ENCODE results near the gene CDHR5. TPM values are rescaled to one million over a fixed set of nuclear protein-coding genes. Genes with fewer than 3 reads are reported as not detected.
A peak's percentile ranks its signal among the peaks of the same experiment; 100 is the strongest.

The CDHR5 gene
- 763 TPM for polyA plus RNA-seq
- long read RNA-seq, donor 1, transcript CDHR5-203 (15 exons, 3,489 nt), result major isoform, 23 of 226 reads
- long read RNA-seq, donor 1, partial matches to known transcripts, result 182 of 226 reads
- long read RNA-seq, donor 1, other reads (novel, unspliced or antisense), result 18 of 226 reads
- long read RNA-seq, donor 2, transcript CDHR5-201 (14 exons, 2,318 nt), result minor isoform, 7 of 360 reads
- long read RNA-seq, donor 2, transcript CDHR5-203 (15 exons, 3,489 nt), result major isoform, 26 of 360 reads
- long read RNA-seq, donor 2, partial matches to known transcripts, result 280 of 360 reads
- long read RNA-seq, donor 2, other reads (novel, unspliced or antisense), result 47 of 360 reads
- long read RNA-seq, donor 3, result 0 reads
- long read RNA-seq, donor 4, partial matches to known transcripts, result 58 of 65 reads
- long read RNA-seq, donor 4, other reads (novel, unspliced or antisense), result 0 of 65 reads
- long read RNA-seq, donor 5, transcript CDHR5-203 (15 exons, 3,489 nt), result major isoform, 14 of 105 reads
- long read RNA-seq, donor 5, transcript CDHR5-201 (14 exons, 2,318 nt), result minor isoform, 9 of 105 reads
- long read RNA-seq, donor 5, partial matches to known transcripts, result 68 of 105 reads
- long read RNA-seq, donor 5, other reads (novel, unspliced or antisense), result 14 of 105 reads
- long read RNA-seq, donor 6, transcript CDHR5-201 (14 exons, 2,318 nt), result minor isoform, 7 of 457 reads
- long read RNA-seq, donor 6, transcript CDHR5-203 (15 exons, 3,489 nt), result major isoform, 19 of 457 reads
- long read RNA-seq, donor 6, partial matches to known transcripts, result 412 of 457 reads
- long read RNA-seq, donor 6, other reads (novel, unspliced or antisense), result 19 of 457 reads
- long read RNA-seq, donor 7, partial matches to known transcripts, result 78 of 81 reads
- long read RNA-seq, donor 7, other reads (novel, unspliced or antisense), result 0 of 81 reads
- long read RNA-seq, donor 8, transcript CDHR5-203 (15 exons, 3,489 nt), result major isoform, 24 of 429 reads
- long read RNA-seq, donor 8, transcript CDHR5-201 (14 exons, 2,318 nt), result minor isoform, 6 of 429 reads
- long read RNA-seq, donor 8, partial matches to known transcripts, result 357 of 429 reads
- long read RNA-seq, donor 8, other reads (novel, unspliced or antisense), result 42 of 429 reads
- long read RNA-seq, donor 9, transcript CDHR5-201 (14 exons, 2,318 nt), result major isoform, 13 of 267 reads
- long read RNA-seq, donor 9, transcript CDHR5-203 (15 exons, 3,489 nt), result minor isoform, 9 of 267 reads
- long read RNA-seq, donor 9, partial matches to known transcripts, result 234 of 267 reads
- long read RNA-seq, donor 9, other reads (novel, unspliced or antisense), result 11 of 267 reads
- long read RNA-seq, donor 10, transcript CDHR5-201 (14 exons, 2,318 nt), result minor isoform, 13 of 472 reads
- long read RNA-seq, donor 10, transcript CDHR5-203 (15 exons, 3,489 nt), result major isoform, 30 of 472 reads
- long read RNA-seq, donor 10, partial matches to known transcripts, result 413 of 472 reads
- long read RNA-seq, donor 10, other reads (novel, unspliced or antisense), result 16 of 472 reads
- long read RNA-seq, donor 11, transcript CDHR5-203 (15 exons, 3,489 nt), result major isoform, 12 of 147 reads
- long read RNA-seq, donor 11, transcript CDHR5-201 (14 exons, 2,318 nt), result minor isoform, 7 of 147 reads
- long read RNA-seq, donor 11, partial matches to known transcripts, result 122 of 147 reads
- long read RNA-seq, donor 11, other reads (novel, unspliced or antisense), result 6 of 147 reads

- WGBS (ENCODE audit: insufficient coverage, low lambda C conversion rate), result no CpG with 5 or more reads among the region's 33 CpGs
- Histone ChIP-seq H3K9me3 (ENCODE audit: control insufficient read depth, low read depth, low read length) (peaks cover 11% of the 10 kb centered on the region), H3K27ac (ENCODE audit: low read length) (peak within 1 kb of the TSS; percentile 96), H3K27me3 (ENCODE audit: control insufficient read depth, insufficient read depth, low read length) (peaks cover 6% of the 10 kb centered on the region), H3K4me1 (ENCODE audit: control insufficient read depth, insufficient read depth, low read length) (peaks cover 28% of the 10 kb centered on the region), H3K4me3 (ENCODE audit: low read length) (peak within 1 kb of the TSS; percentile 73), H3K36me3 (ENCODE audit: control insufficient read depth, insufficient read depth, low read length) (peaks cover 26% of the 10 kb centered on the region)
- DNase-seq, result peak; percentile 95 to 97
Observed at GRCh38 chr11:624705-625635, at the start of gene CDHR5. Gene CDHR5, minus strand, starts transcription at chr11:624955. Its CDS starts 53 bp downstream, at chr11:624902.

DNA sequence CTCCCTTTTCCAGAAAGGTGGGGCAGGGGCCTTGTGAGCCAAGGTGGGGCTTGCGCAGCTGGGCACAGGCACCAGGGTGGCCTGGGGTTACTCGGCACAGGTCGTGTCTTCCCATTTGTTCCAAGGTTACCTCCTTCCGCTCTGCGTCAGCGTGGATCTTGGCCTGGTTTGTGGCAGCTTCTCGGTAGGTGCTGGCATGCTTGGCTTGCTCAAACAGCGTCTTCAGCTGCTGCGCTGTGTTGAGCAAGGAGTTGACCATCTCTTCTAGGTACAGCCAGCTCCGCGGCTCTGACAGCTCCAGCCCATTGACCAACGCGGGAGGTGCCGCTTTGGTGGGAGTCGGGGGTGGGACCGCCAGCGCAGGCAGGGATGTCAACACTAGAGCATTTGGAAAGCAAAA is 49.7 kb upstream of the CDHR5 start:
- no peak for DNase-seq
- H3K27ac ChIP-seq (ENCODE audit: low read length), result no peak overlapping the region
- H3K4me1 ChIP-seq (ENCODE audit: control insufficient read depth, insufficient read depth, low read length), result no peaks in the 10 kb centered on the region
- no peak overlapping the region for H3K4me3 ChIP-seq (ENCODE audit: low read length)
- H3K36me3 ChIP-seq (ENCODE audit: control insufficient read depth, insufficient read depth, low read length), result peaks cover 41% of the 10 kb centered on the region
- no peaks in the 10 kb centered on the region for H3K27me3 ChIP-seq (ENCODE audit: control insufficient read depth, insufficient read depth, low read length)
- WGBS (ENCODE audit: insufficient coverage, low lambda C conversion rate), result no CpG with 5 or more reads among the region's 17 CpGs
- no peaks in the 10 kb centered on the region for H3K9me3 ChIP-seq (ENCODE audit: control insufficient read depth, low read depth, low read length)

DNA sequence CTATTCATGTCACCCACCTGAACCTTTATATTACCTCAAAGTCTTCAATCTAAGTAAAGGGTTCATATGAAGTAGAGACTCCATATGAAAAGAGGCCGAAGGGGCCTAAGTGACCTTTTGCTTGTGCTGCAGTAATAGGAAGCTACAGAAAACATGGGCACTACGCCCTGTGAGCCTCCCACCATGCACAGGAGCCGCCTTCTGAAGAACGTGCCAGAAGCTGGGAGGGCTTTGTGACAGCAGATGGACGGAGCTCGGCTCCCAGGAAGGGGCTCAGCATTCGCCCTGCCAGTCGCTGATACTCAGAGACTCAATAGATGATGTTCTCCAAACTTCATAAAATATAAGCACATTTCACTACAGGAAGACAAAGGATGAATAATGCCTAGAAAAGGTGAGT is 49.1 kb upstream of the CDHR5 start:
- H3K27me3 ChIP-seq (ENCODE audit: control insufficient read depth, insufficient read depth, low read length), result no peaks in the 10 kb centered on the region
- no peak overlapping the region for H3K4me3 ChIP-seq (ENCODE audit: low read length)
- WGBS (ENCODE audit: insufficient coverage, low lambda C conversion rate), result 100% methylated on average over 2 of the region's 8 CpGs

DNA sequence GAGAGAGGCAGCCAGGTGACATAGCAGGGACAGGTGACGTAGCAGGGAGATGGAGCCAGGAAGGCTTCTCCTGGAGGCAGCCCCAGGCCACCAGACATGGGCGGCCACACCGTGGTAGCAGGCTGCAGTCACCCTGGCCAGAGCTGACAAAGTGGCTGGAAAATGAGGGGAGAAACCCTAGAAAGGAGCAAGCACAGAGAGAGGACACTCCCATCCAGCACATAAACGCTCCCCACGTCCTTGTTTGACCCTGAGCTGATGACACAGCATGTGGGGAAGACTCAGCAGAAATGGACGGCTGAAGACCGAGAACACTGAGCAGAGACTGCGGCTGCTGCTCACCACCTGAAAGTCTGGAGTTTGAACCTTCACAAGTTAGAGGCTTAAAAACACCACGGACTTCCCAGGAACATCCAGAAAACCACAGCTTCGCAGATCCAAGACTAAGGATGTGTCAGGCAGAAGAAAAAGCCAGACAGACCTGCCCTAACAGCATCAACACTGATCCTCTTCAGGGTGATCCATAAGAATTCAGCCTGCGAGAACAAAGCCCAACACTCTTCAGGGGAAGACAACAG is 41.0 kb upstream of the CDHR5 start:
- Histone ChIP-seq H3K9me3 (ENCODE audit: control insufficient read depth, low read depth, low read length) (no peaks in the 10 kb centered on the region), H3K4me1 (ENCODE audit: control insufficient read depth, insufficient read depth, low read length) (no peaks in the 10 kb centered on the region), H3K4me3 (ENCODE audit: low read length) (no peak overlapping the region), H3K27me3 (ENCODE audit: control insufficient read depth, insufficient read depth, low read length) (no peaks in the 10 kb centered on the region), H3K36me3 (ENCODE audit: control insufficient read depth, insufficient read depth, low read length) (peaks cover 22% of the 10 kb centered on the region), H3K27ac (ENCODE audit: low read length) (no peak overlapping the region)
- WGBS (ENCODE audit: insufficient coverage, low lambda C conversion rate), result 100% methylated on average over 2 of the region's 11 CpGs
- no peak for DNase-seq

More for the DNA sequence above, 49.1 kb upstream of the CDHR5 start:
- Histone ChIP-seq H3K4me1 (ENCODE audit: control insufficient read depth, insufficient read depth, low read length) (no peaks in the 10 kb centered on the region), H3K9me3 (ENCODE audit: control insufficient read depth, low read depth, low read length) (no peaks in the 10 kb centered on the region), H3K27ac (ENCODE audit: low read length) (no peak overlapping the region), H3K36me3 (ENCODE audit: control insufficient read depth, insufficient read depth, low read length) (peaks cover 37% of the 10 kb centered on the region)
- no peak for DNase-seq

GRCh38 chr11:665062-665703 is 40.4 kb upstream of the CDHR5 start:
- Histone ChIP-seq H3K9me3 (ENCODE audit: control insufficient read depth, low read depth, low read length) (no peaks in the 10 kb centered on the region), H3K36me3 (ENCODE audit: control insufficient read depth, insufficient read depth, low read length) (peaks cover 25% of the 10 kb centered on the region), H3K27ac (ENCODE audit: low read length) (no peak overlapping the region), H3K27me3 (ENCODE audit: control insufficient read depth, insufficient read depth, low read length) (no peaks in the 10 kb centered on the region), H3K4me1 (ENCODE audit: control insufficient read depth, insufficient read depth, low read length) (no peaks in the 10 kb centered on the region), H3K4me3 (ENCODE audit: low read length) (no peak overlapping the region)
- DNase-seq, result peak in 1 of 2 donors; percentile 11
- WGBS (ENCODE audit: insufficient coverage, low lambda C conversion rate), result 100% methylated on average over 2 of the region's 15 CpGs

- H3K27ac ChIP-seq (ENCODE audit: low read length), result no peak overlapping the region
- WGBS (ENCODE audit: insufficient coverage, low lambda C conversion rate), result no CpG with 5 or more reads among the region's 15 CpGs
- peaks cover 41% of the 10 kb centered on the region for H3K36me3 ChIP-seq (ENCODE audit: control insufficient read depth, insufficient read depth, low read length)
- no peak overlapping the region for H3K4me3 ChIP-seq (ENCODE audit: low read length)
- H3K27me3 ChIP-seq (ENCODE audit: control insufficient read depth, insufficient read depth, low read length), result no peaks in the 10 kb centered on the region
- peaks cover 8% of the 10 kb centered on the region for H3K4me1 ChIP-seq (ENCODE audit: control insufficient read depth, insufficient read depth, low read length)
- H3K9me3 ChIP-seq (ENCODE audit: control insufficient read depth, low read depth, low read length), result no peaks in the 10 kb centered on the region
- DNase-seq, result peak; percentile 28 to 35
Observed at GRCh38 chr11:662689-663274, 38.0 kb upstream of the CDHR5 start.

DNA sequence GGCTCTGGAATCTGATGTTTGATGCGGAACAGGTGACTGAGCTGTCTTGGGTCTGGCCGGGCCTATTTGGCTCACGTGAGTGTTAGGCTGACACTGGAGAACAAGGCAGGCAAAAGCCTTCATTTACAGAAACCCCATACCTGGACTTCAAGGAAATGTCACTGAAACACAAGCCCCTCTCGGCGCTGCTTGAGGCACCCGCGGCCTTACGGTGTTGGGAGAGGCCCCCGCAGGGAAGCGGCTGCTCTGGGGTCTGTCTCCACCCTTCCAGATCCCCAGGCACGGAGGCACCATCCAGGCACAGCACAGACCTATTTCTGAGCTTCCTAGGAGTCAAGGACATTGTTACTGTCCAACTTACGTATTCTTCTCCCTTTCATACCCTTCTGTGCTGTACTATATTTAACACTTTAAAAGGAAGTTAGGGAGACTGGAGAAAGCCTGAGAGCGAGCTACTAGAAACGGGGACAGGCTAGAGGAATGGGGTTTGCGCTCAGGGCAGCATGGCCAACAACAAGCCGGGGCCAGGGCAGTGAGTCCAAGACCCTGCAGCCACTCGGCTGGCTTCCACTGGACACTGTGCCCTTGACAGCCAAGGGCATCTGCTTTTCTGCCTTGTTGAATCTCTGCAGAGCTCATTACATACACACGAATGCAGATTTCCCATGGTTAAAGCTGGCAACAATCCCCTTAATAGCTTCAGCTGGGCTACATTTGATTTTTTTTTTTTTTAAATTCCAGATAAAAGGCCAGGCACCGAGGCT is 36.1 kb upstream of the CDHR5 start:
- no peak for DNase-seq
- Histone ChIP-seq H3K9me3 (ENCODE audit: control insufficient read depth, low read depth, low read length) (no peaks in the 10 kb centered on the region), H3K27ac (ENCODE audit: low read length) (no peak overlapping the region), H3K4me3 (ENCODE audit: low read length) (no peak overlapping the region), H3K4me1 (ENCODE audit: control insufficient read depth, insufficient read depth, low read length) (peaks cover 23% of the 10 kb centered on the region), H3K36me3 (ENCODE audit: control insufficient read depth, insufficient read depth, low read length) (peaks cover 34% of the 10 kb centered on the region), H3K27me3 (ENCODE audit: control insufficient read depth, insufficient read depth, low read length) (no peaks in the 10 kb centered on the region)
- WGBS (ENCODE audit: insufficient coverage, low lambda C conversion rate), result 80% methylated on average over 1 of the region's 19 CpGs

DNA sequence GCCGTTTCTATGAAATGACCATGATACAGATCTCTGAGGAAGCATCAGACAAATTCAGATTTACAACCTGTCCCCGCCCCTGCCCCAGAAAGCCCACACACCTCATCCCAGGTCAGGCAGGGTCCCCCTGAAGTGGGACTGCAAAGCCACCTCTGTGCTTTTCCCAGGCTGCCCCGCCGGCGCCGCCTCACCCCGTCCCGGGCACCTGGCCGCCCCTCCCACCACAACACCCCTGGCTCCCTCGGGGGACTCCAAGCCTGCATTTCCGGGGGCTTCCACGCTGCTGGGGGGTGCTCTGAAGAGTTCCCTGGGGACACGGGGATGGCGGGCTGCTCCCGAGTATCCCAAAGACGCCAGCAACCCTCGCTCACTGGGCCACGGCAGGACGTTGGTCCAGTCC is 35.5 kb upstream of the CDHR5 start:
- no peak overlapping the region for H3K27ac ChIP-seq (ENCODE audit: low read length)
- H3K4me3 ChIP-seq (ENCODE audit: low read length), result no peak overlapping the region
- no peaks in the 10 kb centered on the region for H3K27me3 ChIP-seq (ENCODE audit: control insufficient read depth, insufficient read depth, low read length)
- peaks cover 27% of the 10 kb centered on the region for H3K4me1 ChIP-seq (ENCODE audit: control insufficient read depth, insufficient read depth, low read length)
- no peak for DNase-seq
- WGBS (ENCODE audit: insufficient coverage, low lambda C conversion rate), result no CpG with 5 or more reads among the region's 19 CpGs
- H3K36me3 ChIP-seq (ENCODE audit: control insufficient read depth, insufficient read depth, low read length), result peaks cover 30% of the 10 kb centered on the region
- no peaks in the 10 kb centered on the region for H3K9me3 ChIP-seq (ENCODE audit: control insufficient read depth, low read depth, low read length)

All from large intestine (tissue), 12 donors.